WERI-Rb-1 (cell line): ENCODE data around the gene NAA15.
A peak's percentile ranks its signal among the peaks of the same experiment; 100 is the strongest.

Experiments used
- DNase-seq: peaks from one replicate; pipeline ENCODE4 v3.0.0-alpha.2; 2020
- H3K27ac ChIP-seq: fragments of 250-450 bp; sonication (Bioruptor Pico); 2 replicates; pipeline ENCODE4 v1.5.1; 2020; ENCODE audit warnings: mild to moderate bottlenecking, moderate library complexity
- H3K27me3 ChIP-seq: fragments of 250-450 bp; sonication (Bioruptor Pico); 2 replicates; pipeline ENCODE4 v1.5.1; 2021; ENCODE audit warnings: mild to moderate bottlenecking, low read depth, moderate library complexity; ENCODE audit not compliant: insufficient read depth, severe bottlenecking
- H3K36me3 ChIP-seq: fragments of 250-450 bp; sonication (Bioruptor Pico); 2 replicates; pipeline ENCODE4 v1.5.1; 2020; ENCODE audit warnings: mild to moderate bottlenecking, moderate library complexity
- H3K4me3 ChIP-seq: 2 replicates; pipeline ENCODE4 v1.5.1; 2011; ENCODE audit warnings: low read depth, mild to moderate bottlenecking, control low read depth, low read length
- H3K9me3 ChIP-seq: fragments of 250-450 bp; sonication (Bioruptor Pico); 2 replicates; pipeline ENCODE4 v1.5.1; 2021; ENCODE audit warnings: mild to moderate bottlenecking, moderate library complexity; ENCODE audit not compliant: severe bottlenecking
- TF ChIP-seq, protein P1 (sequence below): IDR thresholded peaks from 2 replicates; pipeline ENCODE4 v1.5.1; 2011; ENCODE audit warnings: low read depth, mild to moderate bottlenecking, control low read depth, inconsistent platforms, low read length

NAA15 gene

GRCh38 chr4:139286186-139286698, 15.1 kb upstream of the NAA15 start:
- TF ChIP-seq, protein P1, sequence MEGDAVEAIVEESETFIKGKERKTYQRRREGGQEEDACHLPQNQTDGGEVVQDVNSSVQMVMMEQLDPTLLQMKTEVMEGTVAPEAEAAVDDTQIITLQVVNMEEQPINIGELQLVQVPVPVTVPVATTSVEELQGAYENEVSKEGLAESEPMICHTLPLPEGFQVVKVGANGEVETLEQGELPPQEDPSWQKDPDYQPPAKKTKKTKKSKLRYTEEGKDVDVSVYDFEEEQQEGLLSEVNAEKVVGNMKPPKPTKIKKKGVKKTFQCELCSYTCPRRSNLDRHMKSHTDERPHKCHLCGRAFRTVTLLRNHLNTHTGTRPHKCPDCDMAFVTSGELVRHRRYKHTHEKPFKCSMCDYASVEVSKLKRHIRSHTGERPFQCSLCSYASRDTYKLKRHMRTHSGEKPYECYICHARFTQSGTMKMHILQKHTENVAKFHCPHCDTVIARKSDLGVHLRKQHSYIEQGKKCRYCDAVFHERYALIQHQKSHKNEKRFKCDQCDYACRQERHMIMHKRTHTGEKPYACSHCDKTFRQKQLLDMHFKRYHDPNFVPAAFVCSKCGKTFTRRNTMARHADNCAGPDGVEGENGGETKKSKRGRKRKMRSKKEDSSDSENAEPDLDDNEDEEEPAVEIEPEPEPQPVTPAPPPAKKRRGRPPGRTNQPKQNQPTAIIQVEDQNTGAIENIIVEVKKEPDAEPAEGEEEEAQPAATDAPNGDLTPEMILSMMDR, result no peak
- no peak overlapping the region for H3K4me3 ChIP-seq
- H3K36me3 ChIP-seq, result peaks cover 20% of the 10 kb centered on the region
- no peak for DNase-seq
- no peak overlapping the region for H3K27ac ChIP-seq
- no peaks in the 10 kb centered on the region for H3K9me3 ChIP-seq
- no peaks in the 10 kb centered on the region for H3K27me3 ChIP-seq

GRCh38 chr4:139295206-139295941, 5.9 kb upstream of the NAA15 start:
- H3K27ac ChIP-seq, result peak overlapping the region; percentile 91
- peaks cover 30% of the 10 kb centered on the region for H3K36me3 ChIP-seq
- DNase-seq, result peak; percentile 99
- H3K4me3 ChIP-seq, result peak overlapping the region; percentile 86
- no peaks in the 10 kb centered on the region for H3K9me3 ChIP-seq
- TF ChIP-seq, protein P1, result peak; percentile 98
- no peaks in the 10 kb centered on the region for H3K27me3 ChIP-seq

DNA sequence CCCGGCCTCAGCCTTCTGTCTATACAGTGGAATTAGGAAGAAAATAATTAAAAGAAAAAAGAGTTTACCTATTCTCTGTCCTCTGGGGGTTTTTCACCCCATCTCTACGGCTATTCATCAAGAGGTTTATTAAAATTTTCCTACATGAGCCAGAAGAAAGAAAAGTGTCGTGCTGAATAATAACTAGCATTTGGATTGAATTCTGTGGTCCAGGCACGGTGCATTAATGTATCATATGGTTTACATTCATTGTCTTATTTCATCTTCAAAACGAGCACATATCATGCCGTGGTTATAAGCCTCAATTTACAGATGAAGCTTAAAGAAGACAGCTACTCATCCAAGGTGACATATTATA, 5.4 kb upstream of the NAA15 start:
- peak overlapping the region; percentile 91 for H3K27ac ChIP-seq
- DNase-seq, result no peak

GRCh38 chr4:139297001-139297410, 4.3 kb upstream of the NAA15 start:
- Histone ChIP-seq H3K4me3 (no peak overlapping the region), H3K9me3 (no peaks in the 10 kb centered on the region), H3K27me3 (no peaks in the 10 kb centered on the region), H3K36me3 (peaks cover 28% of the 10 kb centered on the region), H3K27ac (no peak overlapping the region)
- DNase-seq, result no peak
- TF ChIP-seq, protein P1, result no peak

More for the DNA sequence above, 5.4 kb upstream of the NAA15 start:
- H3K9me3 ChIP-seq, result no peaks in the 10 kb centered on the region
- TF ChIP-seq, protein P1, result no peak
- peaks cover 30% of the 10 kb centered on the region for H3K36me3 ChIP-seq
- H3K27me3 ChIP-seq, result no peaks in the 10 kb centered on the region
- peak overlapping the region; percentile 86 for H3K4me3 ChIP-seq

DNA sequence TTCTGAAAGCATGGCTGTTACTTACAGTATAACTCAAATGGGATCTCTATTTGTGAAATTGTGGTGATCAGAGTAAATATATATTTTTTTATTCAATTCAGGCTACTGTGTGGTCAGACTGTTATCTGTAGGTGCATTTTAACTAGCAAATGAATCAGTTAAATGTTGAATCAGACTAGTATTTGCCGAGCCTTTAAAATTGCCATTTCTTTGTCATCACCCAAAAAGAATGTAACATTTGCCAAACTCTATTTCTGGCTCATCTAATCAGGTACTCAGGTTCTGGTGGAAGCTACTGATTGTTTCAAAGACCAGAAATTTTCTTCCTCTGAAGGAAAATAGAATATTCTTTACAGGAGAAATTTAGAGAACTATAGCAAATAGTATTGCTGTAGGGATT, 1.8 kb upstream of the NAA15 start:
- H3K36me3 ChIP-seq, result peaks cover 26% of the 10 kb centered on the region
- no peaks in the 10 kb centered on the region for H3K27me3 ChIP-seq
- TF ChIP-seq, protein P1, result no peak
- DNase-seq, result no peak
- H3K27ac ChIP-seq, result no peak overlapping the region
- H3K4me3 ChIP-seq, result no peak overlapping the region
- peaks cover under 1% of the 10 kb centered on the region for H3K9me3 ChIP-seq
